Cardiac muscle cell (in vitro differentiated cells and primary cell): ENCODE measurements around the gene TUBB. TPM values are rescaled to one million over a fixed set of nuclear protein-coding genes. Genes with fewer than 3 reads are reported as not detected.

Source experiments
- DNase-seq, 2 donors: peaks; one replicate each; pipeline versions ENCODE4 v3.0.0 to v3.0.0-alpha.2; 2010 to 2017; ENCODE audit warnings: low read depth in 1 of 2, low spot score in 1 of 2
- H3K27ac ChIP-seq: fragments of 200-600 bp; sonication (generic); 2 replicates; pipeline ENCODE4 v1.5.1; 2016
- H3K27me3 ChIP-seq: fragments of 200-600 bp; sonication (generic); 2 replicates; pipeline ENCODE4 v1.6.0; 2016; ENCODE audit warnings: control low read depth
- H3K36me3 ChIP-seq: fragments of 200-600 bp; sonication (generic); 2 replicates; pipeline ENCODE4 v1.5.1; 2016; ENCODE audit warnings: control low read depth
- H3K4me1 ChIP-seq: fragments of 200-600 bp; sonication (generic); 2 replicates; pipeline ENCODE4 v1.8.1; 2017; ENCODE audit warnings: low read depth, mild to moderate bottlenecking, mixed run types
- H3K4me3 ChIP-seq: fragments of 200-600 bp; sonication (generic); 2 replicates; pipeline ENCODE4 v1.5.1; 2016; ENCODE audit warnings: mild to moderate bottlenecking
- H3K9me3 ChIP-seq: fragments of 200-600 bp; sonication (generic); 2 replicates; pipeline ENCODE4 v1.5.1; 2017; ENCODE audit warnings: low read depth, mild to moderate bottlenecking, control low read depth
- CTCF ChIP-seq: IDR thresholded peaks from 2 replicates; pipeline ENCODE4 v1.5.1; 2012; ENCODE audit warnings: low read depth, mild to moderate bottlenecking, low read length
- polyA plus RNA-seq: library from polyadenylated mRNA; unstranded; fragments of >200 nt; fragmentation: Nextera tagmentation; extraction: Ambion mirVana; gene quantifications from 2 replicates; pipeline ENCODE4 v1.2.1, GENCODE V29; 2016
- total RNA-seq: library from RNA; depleted of rRNA; stranded (reverse); fragments of >200 nt; gene quantifications from 2 replicates; pipeline ENCODE4 v1.2.3, GENCODE V29; 2016

Gene TUBB
- total and polyA plus RNA-seq, 2 experiments from 2014 or later = 675 to 827 TPM

- no peak for TF ChIP-seq CTCF
- no peaks in the 10 kb centered on the region for H3K9me3 ChIP-seq
- no peaks in the 10 kb centered on the region for H3K27me3 ChIP-seq
- peaks cover 52% of the 10 kb centered on the region for H3K4me1 ChIP-seq
- peaks cover 5% of the 10 kb centered on the region for H3K36me3 ChIP-seq
- peak overlapping the region; percentile 88 for H3K27ac ChIP-seq
- H3K4me3 ChIP-seq = peak overlapping the region; percentile 2
- DNase-seq = no peak
These were observed 36.8 kb upstream of the TUBB start for GRCh38 chr6:30683183-30683979.

- Histone ChIP-seq H3K4me3 (peak overlapping the region; percentile 2), H3K4me1 (peaks cover 52% of the 10 kb centered on the region), H3K9me3 (no peaks in the 10 kb centered on the region), H3K27ac (peak overlapping the region; percentile 88), H3K36me3 (no peaks in the 10 kb centered on the region), H3K27me3 (no peaks in the 10 kb centered on the region)
- no peak for DNase-seq
- no peak for TF ChIP-seq CTCF
These were observed 36.2 kb upstream of the TUBB start for GRCh38 chr6:30683980-30684338.

GRCh38 chr6:30684386-30685156, 35.6 kb upstream of the TUBB start:
- no peaks in the 10 kb centered on the region for H3K9me3 ChIP-seq
- H3K27me3 ChIP-seq = no peaks in the 10 kb centered on the region
- peak overlapping the region; percentile 88 for H3K27ac ChIP-seq
- H3K4me1 ChIP-seq = peaks cover 56% of the 10 kb centered on the region
- DNase-seq = peak in 1 of 2 donors; percentile 57
- TF ChIP-seq CTCF = no peak
- H3K36me3 ChIP-seq = no peaks in the 10 kb centered on the region
- H3K4me3 ChIP-seq = peak overlapping the region; percentile 2

- peak overlapping the region; percentile 88 for H3K27ac ChIP-seq
- TF ChIP-seq CTCF = peak; percentile 41
- peak overlapping the region; percentile 63 for H3K4me3 ChIP-seq
- H3K36me3 ChIP-seq = no peaks in the 10 kb centered on the region
- no peak for DNase-seq
- no peaks in the 10 kb centered on the region for H3K27me3 ChIP-seq
- no peaks in the 10 kb centered on the region for H3K9me3 ChIP-seq
- H3K4me1 ChIP-seq = peaks cover 60% of the 10 kb centered on the region
These were observed 34.8 kb upstream of the TUBB start for GRCh38 chr6:30685157-30686008.
